Measurements from ENCODE around the gene STEAP2. TPM values are rescaled to one million over a fixed set of nuclear protein-coding genes. Genes with fewer than 3 reads are reported as not detected.
"Not testable (repeated sequence)": the region's sequence is repeated elsewhere in the genome, so short reads cannot be mapped to it uniquely, and the experiment has no call there.

Gene STEAP2
- total RNA-seq (2014; rRNA removed; shearing (Covaris generic); ENCODE audit: low replicate concordance), result 2.3 and 7.8 TPM in 2 replicates

DNA sequence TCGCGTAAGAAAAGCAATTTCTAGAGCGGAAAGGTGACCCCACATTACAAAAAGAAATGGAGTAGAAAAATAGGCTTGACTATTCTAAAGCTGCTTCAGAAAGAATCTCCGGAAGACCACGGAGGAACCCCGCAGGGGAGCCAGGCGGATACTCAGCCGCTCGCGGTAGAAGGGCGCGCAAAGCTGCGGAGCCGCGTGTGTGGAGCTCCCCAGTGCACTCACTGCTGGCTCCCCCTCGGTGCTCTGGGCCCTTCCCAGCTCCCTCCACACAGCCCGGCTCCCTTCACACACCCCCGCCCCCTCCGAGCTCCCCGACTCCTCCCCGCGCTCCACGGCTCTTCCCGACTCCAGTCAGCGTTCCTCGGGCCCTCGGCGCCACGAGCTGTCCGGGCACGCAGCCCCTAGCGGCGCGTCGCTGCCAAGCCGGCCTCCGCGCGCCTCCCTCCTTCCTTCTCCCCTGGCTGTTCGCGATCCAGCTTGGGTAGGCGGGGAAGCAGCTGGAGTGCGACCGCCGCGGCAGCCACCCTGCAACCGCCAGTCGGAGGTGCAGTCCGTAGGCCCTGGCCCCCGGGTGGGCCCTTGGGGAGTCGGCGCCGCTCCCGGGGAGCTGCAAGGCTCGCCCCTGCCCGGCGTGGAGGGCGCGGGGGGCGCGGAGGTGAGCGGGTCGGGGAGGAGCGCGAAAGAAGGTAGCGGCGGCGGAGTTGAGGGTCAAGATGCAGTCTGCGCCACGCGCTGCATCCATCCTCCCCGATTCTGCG, at the start of gene STEAP2:
Gene STEAP2, plus strand, starts transcription at position 350 of the 758 bp plus-strand sequence. CDS start 13,343 bp downstream, outside the sequence.
- peak; percentile 93 for DNase-seq (ENCODE audit: low read depth)

DNA sequence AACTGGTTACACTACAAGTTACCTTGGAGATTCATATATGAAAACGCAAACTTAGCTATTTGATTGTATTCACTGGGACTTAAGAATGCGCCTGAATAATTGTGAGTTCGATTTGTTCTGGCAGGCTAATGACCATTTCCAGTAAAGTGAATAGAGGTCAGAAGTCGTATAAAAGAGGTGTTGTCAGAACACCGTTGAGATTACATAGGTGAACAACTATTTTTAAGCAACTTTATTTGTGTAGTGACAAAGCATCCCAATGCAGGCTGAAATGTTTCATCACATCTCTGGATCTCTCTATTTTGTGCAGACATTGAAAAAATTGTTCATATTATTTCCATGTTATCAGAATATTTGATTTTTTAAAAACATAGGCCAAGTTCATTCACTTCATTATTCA, 48.0 kb upstream of the STEAP2 start:
- no peak for DNase-seq (ENCODE audit: low read depth)
- in situ Hi-C loops (cut with HindIII; ENCODE audit: low pct_unique_long_range_greater_than_20kb, low sequenced_read_pairs), result no loop called here

More for the DNA sequence above, at the start of gene STEAP2:
- in situ Hi-C loops (cut with HindIII; ENCODE audit: low pct_unique_long_range_greater_than_20kb, low sequenced_read_pairs), result no loop called here

DNA sequence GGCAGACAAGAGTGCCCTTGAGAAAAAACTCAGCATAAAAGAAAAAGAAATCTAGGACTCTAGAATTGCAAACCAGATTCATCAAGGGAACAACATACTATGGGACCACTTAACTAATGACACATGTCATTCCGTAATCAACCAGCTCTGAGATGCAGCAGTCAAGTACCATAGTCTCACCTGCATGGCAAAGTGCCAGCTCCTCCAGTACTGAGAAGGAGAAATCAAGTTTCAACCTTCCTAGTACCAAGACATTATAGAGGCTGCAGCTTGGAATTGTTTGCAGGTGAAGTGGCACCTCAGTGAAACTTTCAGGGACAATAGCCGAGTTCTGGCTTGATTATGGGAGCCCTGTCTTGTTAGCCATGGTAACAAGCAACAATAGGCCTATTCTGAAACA, 45.8 kb upstream of the STEAP2 start:
- in situ Hi-C loops (cut with HindIII; ENCODE audit: low pct_unique_long_range_greater_than_20kb, low sequenced_read_pairs), result no loop called here

DNA sequence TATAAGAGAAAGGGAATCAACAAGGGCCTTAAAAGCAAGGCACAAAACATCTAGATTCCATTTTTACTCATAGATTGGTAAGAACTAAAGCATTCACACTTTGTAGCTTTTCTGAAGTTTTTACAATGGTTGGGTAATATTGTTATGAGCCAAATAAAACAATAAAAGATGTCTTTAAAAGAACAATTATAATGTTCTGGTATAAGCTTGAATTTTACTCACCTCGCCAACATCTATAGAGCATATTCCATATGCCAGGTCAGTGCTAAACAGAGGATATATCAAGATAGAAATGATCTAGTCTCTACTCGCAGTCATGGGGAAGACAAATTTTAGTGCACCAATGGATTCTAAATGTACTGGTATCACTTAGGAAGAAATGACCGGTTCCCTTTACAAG, 45.4 kb upstream of the STEAP2 start:
- in situ Hi-C loops (cut with HindIII; ENCODE audit: low pct_unique_long_range_greater_than_20kb, low sequenced_read_pairs), result no loop called here
- DNase-seq (ENCODE audit: low read depth), result no peak

More for the DNA sequence above, 45.8 kb upstream of the STEAP2 start:
- no peak for DNase-seq (ENCODE audit: low read depth)

DNA sequence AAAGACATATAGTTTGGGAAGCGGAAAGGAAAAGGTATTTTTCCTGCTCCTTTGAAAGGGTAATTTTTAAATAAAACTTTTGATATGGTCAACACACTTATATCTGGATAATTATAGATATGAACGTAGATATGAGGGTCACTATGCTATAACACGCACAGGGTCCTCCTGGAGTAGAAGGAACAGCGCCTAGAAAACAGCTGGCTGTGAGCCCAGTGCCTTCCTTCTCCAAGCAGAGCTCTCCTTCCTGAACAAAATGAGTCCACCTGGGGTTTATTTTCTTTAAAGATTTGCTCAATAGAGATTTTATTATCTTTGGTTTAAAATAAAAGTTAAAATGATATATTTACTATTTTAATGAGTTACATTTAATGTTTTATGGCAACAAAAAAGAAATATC, 44.2 kb upstream of the STEAP2 start:
- in situ Hi-C loops (cut with HindIII; ENCODE audit: low pct_unique_long_range_greater_than_20kb, low sequenced_read_pairs), result no loop called here
- no peak for DNase-seq (ENCODE audit: low read depth)

DNA sequence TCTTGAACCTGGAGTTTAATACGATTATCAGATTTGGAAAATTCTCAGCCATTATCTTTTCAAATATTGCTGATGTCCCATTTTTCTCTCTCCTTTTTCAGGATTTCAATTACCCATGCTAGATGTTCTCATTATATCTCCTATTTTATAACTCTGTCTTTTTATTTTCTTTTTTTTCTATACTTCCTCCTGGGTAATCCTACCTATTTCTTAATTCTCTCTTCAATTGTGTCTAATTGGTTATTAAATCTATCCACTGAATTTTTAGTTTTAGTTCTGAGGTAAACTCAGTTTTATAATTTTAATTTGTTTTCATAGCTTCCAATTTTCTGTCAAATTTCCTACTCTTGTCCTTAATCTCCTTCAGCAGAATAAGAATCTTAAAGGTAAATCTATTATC, 41.6 kb upstream of the STEAP2 start:
- DNase-seq (ENCODE audit: low read depth), result no peak
- in situ Hi-C loops (cut with HindIII; ENCODE audit: low pct_unique_long_range_greater_than_20kb, low sequenced_read_pairs), result no loop called here

DNA sequence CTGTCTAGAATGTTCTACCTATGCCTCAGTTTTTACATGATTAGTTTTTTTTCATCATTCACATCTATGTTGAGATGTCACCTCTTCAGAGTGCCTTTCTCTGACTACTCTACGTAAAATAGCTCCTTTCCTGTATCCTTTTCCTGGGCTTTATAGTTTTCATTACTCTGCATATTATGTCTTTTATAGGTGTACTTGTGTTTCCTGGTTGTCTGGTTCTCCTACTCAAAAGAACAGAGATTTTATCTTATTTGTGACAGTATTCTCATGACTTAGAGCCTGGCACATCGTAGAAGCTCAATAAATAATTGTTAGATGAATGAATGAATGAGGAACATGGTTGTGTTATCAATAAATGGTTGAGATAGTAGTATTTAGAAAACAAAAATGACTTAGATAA, 39.4 kb upstream of the STEAP2 start:
- DNase-seq (ENCODE audit: low read depth), result no peak
- in situ Hi-C loops (cut with HindIII; ENCODE audit: low pct_unique_long_range_greater_than_20kb, low sequenced_read_pairs), result no loop called here

DNA sequence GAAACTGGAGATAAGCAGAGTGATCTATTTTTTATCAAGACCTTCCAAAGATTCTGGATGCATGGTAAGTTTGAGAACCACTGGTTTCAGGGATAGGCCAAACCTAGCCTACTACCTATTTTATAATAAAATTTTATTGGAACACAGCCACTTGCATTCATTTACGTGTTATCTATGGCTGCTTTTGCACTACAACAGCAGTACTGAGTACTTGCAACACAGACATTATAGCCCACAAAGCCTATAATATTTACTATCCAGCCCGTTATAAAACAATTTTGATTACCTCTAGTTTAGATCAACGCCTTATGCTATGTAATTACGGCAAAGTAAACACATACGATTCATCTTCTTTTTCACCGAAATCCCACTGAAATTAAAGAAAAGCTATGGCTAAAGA, 38.9 kb upstream of the STEAP2 start:
- in situ Hi-C loops (cut with HindIII; ENCODE audit: low pct_unique_long_range_greater_than_20kb, low sequenced_read_pairs), result no loop called here

DNA sequence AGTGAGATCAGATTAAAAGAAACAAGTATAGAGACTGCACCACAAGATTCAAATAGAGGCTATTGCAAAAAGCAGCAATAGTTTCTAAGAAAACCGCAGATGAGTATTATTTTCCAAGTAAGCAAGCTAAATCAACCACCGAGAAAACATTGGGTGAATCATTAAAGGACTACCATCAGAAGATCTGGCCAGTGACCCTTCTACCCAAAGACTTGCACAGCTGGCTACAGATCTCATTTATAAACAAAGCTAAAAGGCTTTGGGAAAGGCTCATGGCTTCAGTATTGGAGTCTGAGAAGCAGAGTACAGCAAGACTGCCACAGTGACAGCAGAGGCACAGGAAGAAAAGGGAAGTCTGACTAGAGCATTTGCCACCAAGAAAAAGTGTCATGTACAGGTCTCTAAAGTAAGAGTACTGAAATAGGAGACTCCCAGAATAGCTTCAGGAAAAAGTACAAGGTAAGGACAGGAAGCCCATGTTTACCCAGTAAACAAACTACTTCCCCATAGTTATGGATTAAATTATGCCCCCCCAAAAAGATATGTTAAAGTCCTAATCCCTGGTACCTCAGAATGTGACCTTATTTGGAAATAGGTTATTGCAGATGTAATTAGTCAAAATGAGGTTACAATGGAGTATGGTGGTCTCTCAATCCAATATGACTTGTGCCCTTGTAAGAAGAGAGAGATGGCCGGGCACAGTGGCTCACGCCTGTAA, 38.3 kb upstream of the STEAP2 start:
- in situ Hi-C loops (cut with HindIII; ENCODE audit: low pct_unique_long_range_greater_than_20kb, low sequenced_read_pairs), result no loop called here
- DNase-seq (ENCODE audit: low read depth), result peak; percentile 74

More for the DNA sequence above, 38.9 kb upstream of the STEAP2 start:
- no peak for DNase-seq (ENCODE audit: low read depth)

DNA sequence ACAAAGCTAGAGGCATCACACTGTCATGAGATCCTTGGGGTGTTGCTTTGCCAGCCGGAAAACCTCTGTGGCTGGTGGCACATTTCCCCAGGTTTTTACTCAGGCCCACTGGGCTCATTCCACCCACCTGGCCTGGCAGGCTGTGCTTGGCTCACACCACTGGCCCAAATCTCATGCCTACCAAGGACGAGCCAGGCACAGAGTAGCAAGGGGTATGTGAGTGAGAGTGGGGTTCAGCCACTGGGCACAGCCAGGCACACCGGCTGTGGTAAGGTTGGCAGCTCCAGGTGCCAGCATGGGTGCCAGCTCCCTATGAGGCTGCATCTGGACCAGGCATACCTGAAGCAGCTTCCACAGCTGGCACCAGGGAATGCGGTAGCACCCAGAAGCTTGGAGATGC, 35.9 kb upstream of the STEAP2 start:
- in situ Hi-C loops (cut with HindIII; ENCODE audit: low pct_unique_long_range_greater_than_20kb, low sequenced_read_pairs), result no loop called here
- DNase-seq (ENCODE audit: low read depth), result no peak

DNA sequence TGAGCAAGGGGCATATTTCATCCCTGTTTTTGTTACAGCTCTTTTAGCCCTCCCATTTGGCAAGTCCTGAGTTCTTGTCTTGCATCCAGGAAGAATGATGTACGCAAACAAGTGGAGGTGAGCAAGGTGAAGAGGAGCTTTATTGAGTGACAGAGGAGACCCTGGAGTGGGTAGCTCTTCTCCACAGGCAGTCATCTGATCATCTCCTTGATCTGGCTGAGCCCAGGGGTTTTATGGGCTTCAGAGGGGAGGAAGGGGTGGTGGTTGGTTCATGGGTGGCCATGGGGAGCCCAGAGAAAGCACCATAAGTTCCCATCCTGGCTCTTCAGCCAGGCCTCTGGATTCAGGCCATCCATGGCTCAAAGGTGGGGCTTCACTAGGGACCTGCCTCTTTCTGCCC, 35.3 kb upstream of the STEAP2 start:
- in situ Hi-C loops (cut with HindIII; ENCODE audit: low pct_unique_long_range_greater_than_20kb, low sequenced_read_pairs), result no loop called here
- no peak for DNase-seq (ENCODE audit: low read depth)

DNA sequence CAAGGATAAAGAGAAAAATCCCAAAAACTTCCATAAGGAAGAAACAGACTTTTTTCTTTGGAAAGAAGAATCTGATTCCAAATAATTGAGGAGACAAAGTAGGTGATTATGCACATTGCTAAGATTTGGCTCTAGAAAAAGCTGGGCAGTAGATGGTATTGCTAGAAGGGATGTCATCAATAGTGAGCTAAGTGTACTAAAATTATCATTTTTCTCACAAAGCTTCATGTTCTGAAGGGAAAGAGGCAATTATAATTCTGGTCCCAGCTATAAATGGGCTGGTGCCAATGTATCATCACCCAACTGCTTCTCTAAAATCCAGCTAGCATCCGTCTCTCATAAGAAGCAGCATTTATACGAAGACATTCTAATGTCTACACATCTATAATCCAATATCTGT, 33.4 kb upstream of the STEAP2 start:
- in situ Hi-C loops (cut with HindIII; ENCODE audit: low pct_unique_long_range_greater_than_20kb, low sequenced_read_pairs), result no loop called here
- no peak for DNase-seq (ENCODE audit: low read depth)

DNA sequence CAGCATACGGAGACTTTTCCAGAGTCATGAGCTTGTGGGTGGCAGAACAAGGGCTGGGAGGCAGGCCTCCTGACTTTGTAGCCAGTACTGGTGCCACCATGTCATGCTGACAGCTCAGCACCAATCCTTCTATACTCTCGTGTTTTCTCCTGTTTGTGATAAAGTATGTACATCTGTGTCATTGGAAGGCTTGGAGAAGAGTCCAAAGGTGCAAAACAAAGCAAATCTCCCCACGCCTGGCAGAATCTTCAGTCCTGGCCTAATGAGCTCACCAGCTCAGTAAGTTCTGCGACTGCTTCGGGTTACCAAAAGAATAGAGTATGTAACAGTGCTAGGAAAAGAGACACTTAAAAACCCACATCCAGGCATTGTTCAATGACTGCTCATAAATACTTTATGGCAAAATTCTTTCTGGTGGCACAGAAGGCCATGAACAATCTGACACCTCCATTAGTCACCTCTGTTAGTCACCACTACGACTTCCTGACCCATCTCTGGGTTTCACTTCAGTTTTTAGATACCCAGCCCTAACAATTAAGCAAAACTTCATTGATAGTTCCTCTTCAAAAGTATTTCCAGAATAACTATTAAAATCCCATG, 32.8 kb upstream of the STEAP2 start:
- in situ Hi-C loops (cut with HindIII; ENCODE audit: low pct_unique_long_range_greater_than_20kb, low sequenced_read_pairs), result no loop called here
- peak; percentile 67 for DNase-seq (ENCODE audit: low read depth)

DNA sequence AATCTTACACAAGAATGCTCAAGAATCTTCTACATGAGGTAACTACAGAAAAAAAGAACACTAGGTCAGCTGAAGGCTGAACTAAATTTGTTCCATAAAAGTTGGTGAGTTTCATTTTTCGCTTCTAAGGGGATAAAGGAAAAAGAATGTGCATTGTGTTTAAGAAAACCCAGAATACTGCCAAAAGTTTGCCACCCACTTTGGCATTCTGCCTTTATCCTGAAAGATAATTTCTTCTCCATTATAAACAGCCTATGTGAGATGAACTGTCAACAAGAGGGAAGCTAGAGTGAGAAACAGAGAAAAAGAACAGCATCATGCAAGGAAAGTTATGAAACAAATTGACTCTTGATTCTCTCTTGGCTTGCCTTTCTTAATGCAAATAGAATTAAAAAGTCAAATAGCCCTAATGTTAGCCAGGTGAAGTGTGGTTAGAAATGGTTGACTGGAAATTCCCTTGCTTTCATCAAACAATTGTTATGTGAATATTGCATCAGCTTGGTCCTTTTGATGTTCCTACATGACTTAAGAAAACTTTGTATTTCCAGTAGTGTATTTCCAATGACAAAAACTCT, 31.4 kb upstream of the STEAP2 start:
- DNase-seq (ENCODE audit: low read depth), result no peak

DNA sequence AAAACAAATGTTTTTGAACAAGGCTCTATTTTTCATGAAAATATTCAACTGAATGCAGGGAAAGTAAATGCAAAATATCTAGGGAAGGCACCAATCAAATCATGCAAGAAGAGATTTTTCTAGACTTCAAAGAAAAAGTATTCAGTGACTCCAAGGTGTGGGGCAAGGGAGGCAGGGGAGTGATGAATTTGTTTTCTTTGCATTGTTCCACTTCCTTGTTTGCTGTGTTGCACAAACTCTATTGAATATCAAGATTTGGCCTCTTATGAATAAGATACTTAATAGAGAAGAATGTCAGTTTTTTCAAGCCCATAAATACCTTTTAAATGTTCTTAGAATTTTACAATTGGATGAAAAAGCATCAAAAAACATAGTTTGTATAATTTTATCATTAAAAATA, 30.9 kb upstream of the STEAP2 start:
- DNase-seq (ENCODE audit: low read depth), result no peak
- in situ Hi-C loops (cut with HindIII; ENCODE audit: low pct_unique_long_range_greater_than_20kb, low sequenced_read_pairs), result no loop called here

More for the DNA sequence above, 31.4 kb upstream of the STEAP2 start:
- in situ Hi-C loops (cut with HindIII; ENCODE audit: low pct_unique_long_range_greater_than_20kb, low sequenced_read_pairs), result no loop called here

DNA sequence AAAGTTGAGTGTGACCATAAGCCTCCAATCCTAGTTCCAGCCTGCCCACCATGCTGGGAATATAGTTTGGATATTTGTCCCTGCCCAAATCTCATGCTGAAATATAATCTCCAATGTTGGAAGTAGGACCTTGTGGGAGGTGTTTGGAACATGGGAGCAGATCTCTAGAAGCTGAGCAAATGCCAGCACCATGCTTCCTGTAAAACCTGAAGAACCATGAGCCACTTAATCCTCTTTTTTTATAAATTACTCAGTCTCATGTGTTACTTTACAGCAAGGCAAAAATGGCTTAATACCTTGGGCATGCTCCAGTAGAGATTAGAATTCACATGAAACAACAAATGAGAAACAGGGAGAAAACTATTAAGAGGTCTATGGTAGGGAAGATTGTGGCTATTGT, 30.1 kb upstream of the STEAP2 start:
- in situ Hi-C loops (cut with HindIII; ENCODE audit: low pct_unique_long_range_greater_than_20kb, low sequenced_read_pairs), result no loop called here
- no peak for DNase-seq (ENCODE audit: low read depth)

DNA sequence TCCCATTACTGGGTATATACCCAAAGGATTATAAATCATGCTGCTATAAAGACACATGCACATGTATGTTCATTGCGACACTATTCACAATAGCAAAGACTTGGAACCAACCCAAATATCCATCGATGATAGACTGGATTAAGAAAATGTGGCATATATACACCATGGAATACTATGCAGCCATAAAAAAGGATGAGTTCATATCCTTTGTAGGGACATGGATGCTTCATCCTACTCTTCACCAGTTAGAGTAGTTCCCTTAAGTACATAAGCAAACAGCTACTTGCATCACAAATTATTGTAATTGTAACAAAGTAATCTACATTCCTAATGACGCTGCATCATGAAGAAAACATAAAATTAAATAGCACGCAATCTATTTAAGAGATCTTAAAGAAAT, 25.2 kb upstream of the STEAP2 start:
- in situ Hi-C loops (cut with HindIII; ENCODE audit: low pct_unique_long_range_greater_than_20kb, low sequenced_read_pairs), result not testable (repeated sequence)

DNA sequence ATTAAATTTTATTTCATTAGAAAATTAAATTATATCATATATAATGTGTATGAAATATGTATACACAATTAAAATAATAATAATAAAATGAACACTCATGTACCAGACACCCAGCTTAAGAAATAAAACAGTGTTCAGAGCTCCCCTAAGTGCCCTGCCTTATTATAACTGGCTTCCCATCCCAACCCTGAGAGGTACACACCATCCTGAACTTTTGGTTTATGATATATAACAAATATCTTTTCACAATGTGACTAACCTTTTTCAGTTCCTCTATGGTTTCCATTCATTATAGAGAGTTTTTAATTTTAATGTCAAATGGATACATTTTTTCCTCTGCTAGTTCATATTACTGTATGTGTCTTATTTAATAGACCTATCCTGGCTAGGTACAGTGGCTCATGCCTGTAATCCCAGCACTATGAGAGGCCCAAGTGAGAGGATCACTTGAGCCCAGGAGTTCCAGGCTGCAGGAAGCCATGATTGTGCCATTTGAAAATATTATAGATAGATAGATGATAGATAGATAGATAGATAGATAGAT, 24.0 kb upstream of the STEAP2 start:
- in situ Hi-C loops (cut with HindIII; ENCODE audit: low pct_unique_long_range_greater_than_20kb, low sequenced_read_pairs), result no loop called here
- DNase-seq (ENCODE audit: low read depth), result no peak

More for the DNA sequence above, 25.2 kb upstream of the STEAP2 start:
- DNase-seq (ENCODE audit: low read depth), result not testable (repeated sequence)

DNA sequence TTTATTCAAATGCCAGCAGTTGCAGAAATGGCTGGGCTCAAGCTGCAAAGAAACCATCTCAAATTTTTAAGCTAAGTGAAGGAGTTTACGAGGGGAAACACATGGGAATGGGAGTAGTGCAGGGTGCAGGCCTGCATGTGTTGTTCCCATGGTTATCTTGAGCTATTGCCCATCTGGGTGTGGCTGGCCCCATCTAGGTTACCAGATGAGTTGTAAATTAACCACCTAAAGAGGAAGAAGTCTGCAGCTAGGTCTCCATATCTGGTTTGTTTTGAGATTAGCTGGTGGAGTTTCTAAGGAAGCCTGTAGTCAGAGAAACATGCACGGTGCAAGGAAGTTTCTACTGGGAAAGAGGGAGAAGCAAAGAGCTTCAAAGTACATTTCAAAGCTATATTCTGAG, 23.3 kb upstream of the STEAP2 start:
- in situ Hi-C loops (cut with HindIII; ENCODE audit: low pct_unique_long_range_greater_than_20kb, low sequenced_read_pairs), result no loop called here
- DNase-seq (ENCODE audit: low read depth), result peak; percentile 47
